ENCODE results near the gene SAFB.

Gene SAFB

DNA sequence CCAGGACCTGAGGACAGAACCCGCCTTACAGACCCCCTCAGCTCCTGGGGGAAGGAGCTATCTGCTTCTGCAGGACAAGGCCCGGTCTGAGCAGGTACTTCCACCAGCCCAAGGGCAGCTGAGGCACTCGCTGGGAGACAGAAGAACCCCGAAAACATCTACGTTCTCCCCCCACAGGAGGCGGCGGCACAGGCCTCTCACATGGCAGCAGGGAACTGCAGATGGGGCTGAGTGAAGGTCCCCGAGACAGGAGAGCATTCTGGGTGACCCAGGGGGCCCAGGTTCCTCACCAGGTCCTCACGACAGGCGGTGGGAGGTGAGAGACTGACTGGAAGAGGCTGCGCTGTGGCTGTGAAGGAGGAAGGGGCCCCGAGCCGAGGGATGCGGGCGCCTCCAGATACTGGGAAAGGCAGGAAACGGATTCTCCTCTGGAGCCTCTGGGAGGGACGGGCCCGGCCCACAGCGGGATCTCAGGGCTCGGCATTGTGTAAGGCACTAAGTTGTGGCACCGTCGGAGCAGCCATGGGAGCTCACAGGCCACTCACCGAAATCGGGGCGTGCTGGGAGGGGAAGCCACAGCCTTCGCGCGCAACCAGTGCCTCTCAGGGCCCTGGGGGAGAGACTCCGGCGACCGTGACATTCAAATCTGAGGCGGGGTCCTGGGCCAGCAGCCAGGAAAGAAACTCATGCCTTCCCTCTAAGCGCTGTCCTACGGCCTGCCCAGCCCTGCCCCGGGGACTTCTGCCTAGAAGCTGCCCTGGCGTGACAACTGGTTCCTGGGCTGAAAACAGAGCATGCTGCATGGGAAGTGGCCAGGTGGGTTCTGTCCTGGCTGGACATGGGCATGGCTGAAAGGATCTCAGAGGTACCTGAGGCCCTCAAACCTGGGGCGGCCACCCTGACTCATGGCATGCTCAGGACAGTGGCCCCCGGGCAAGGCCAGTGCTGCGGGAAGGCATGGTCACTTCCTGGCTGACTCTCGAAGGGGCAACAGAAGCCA, 81.2 kb downstream of the SAFB start:
- no peak for DNase-seq

DNA sequence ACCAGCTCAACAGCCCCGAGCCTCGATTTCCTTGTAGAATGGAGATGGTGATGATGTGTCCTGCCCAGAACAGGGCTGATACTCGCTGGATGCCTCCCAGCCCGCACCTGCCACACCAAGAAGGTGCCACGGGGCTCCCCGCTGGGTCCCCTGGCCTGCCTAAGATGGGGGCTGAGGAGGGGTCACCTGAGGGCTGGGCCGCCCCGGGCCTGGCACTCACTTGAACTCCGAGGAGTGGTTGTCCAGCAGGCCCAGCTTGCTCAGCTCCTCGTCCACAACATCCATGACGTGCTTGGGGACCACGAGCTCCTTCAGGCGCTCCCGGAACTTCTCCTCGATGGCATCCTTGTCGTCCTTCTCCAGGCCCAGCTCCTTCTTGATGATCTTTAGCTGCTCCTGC, 82.7 kb downstream of the SAFB start:
- DNase-seq, result no peak

DNA sequence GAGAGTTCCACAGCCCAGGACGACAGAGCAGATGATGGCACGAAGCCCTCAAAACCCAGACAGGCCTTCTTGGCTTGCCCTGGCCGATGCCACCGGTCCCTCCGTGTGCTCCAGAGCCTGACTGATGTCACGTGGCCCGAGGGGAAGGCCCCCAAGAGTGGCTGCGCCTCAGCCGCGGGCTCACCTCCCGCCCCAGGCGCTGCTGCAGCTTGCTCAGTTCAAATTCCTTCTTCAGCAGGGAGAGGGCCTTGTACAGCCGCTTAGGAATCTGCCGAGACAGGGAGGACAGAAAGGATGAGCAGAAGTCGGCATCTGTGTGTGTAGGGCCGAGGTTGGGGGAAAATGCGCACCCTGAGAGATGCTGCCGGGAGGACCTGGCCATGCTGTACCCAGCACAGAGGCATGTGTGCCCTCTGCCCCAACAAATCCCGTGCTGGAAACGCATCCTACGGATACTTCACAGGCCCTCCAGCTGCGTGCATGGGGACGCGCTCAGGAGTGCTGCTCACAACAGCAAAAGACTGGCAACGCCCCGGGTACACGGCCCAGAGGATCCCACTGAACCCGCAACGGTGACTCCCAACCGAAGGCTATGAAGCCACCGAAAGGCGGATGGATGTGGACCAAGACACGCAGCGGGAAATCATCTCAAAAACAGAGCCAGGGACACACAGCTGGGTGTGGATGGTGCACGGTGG, 84.1 kb downstream of the SAFB start:
- DNase-seq, result no peak

DNA sequence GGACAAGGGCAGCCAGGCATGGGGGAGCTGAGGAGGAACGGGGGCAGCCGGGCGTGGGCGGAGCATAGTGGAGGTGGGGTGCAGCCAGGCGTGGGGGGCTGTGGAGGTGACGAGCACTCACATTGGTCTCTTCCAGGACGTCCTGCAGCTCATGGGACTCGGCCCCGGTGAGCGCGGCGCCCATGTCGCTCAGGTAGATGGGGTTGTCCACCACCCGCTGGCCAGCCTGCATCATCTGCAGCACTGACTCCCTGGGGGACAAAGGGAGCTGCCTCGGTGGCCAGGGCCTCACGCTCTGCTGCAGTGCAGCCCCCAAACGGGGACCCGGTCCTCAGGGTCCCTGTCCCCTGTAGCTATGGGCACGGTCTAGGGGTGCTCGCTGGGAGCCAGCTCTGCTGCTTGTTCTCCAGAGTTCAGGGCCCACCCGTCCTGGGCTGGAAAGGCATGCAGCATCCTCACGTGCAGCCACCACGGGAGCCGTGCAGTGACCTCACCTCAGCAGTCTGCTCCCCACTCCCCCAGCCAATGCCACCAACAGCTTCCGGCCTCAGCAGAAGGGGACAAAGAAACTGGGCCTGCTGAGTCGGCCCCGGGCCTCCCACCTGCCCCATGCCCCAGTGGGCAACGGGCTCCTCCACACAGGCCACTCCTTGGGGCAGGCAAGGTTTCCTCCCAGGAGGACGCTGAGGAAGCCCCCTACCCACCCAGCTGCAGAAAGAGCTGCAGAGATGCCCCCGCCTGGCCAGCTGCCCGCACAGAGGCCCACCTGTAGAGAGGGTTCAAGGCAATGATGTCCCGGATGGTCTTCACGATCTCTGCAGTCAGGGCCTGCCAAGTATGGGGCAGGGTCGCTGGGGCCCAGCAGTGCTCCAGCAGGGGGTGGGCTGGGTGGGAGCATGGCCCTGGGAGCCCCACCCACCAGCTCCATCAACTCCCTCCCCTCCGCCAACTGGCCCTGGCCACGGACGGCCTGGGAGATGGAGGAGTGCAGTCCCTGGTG, 85.0 kb downstream of the SAFB start:
- no peak for DNase-seq

DNA sequence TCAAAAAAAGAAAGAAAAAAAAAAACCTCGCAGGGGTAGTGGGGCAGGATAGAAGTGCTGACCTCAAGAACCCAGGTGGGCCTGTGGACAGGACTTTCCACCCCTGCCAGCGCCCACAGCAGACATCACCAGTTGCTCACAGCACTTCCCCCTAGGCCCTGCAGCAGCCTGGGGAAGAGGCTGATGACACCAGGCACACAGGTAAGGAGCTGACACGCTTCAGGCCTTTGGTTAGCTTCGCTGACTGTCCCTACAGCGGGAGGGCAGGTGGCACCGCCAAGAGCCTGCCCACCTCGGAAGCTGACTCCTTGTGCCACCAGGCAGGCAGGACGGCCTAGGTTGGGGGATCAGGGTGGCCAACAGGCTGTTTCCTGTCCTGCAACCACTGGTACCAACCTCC, 88.1 kb downstream of the SAFB start:
- no peak for DNase-seq

DNA sequence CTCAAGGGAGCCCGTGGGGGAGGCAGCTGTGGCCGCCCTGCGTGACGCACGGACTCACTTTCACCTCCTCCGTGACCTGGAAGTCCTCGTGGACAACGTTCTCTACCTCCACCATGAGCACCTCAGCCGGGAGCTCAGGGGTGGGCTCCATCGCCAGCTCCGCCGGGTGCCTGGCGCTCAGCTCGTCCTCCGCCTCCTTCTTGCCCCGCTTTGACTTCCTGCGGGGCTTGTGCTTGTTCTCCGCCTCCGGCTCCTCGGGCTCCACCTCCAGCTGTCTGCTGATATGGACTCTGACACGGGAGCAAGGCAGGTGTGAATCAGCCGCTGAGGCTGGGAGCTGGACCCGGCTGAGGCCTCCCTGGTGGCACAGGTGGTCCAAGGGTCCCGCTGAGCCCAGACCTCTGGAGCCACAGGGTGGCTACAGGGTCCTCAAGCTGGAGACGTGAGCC, 88.9 kb downstream of the SAFB start:
- no peak for DNase-seq

- DNase-seq, result no peak
Observed at GRCh38 chr19:5713228-5713627, 90.3 kb downstream of the SAFB start.

DNA sequence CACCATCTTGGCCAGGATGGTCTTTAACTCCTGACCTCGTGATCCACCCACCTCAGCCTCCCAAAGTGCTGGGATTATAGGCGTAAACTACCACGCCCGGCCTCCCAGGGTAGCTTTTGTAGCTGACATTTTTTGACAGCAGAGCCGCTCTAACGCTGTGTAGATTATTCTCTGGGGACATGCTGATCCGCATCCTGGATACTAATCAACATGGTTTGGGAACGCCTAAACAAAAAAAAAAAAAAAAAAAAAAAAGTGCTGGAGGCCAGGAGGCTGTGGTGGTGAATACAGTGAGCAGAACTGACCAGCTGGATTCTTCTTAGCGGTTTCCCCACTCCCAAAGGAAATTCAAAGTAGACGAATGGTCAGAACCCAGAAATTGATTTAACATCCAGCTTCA, 91.9 kb downstream of the SAFB start:
- no peak for DNase-seq

DNA sequence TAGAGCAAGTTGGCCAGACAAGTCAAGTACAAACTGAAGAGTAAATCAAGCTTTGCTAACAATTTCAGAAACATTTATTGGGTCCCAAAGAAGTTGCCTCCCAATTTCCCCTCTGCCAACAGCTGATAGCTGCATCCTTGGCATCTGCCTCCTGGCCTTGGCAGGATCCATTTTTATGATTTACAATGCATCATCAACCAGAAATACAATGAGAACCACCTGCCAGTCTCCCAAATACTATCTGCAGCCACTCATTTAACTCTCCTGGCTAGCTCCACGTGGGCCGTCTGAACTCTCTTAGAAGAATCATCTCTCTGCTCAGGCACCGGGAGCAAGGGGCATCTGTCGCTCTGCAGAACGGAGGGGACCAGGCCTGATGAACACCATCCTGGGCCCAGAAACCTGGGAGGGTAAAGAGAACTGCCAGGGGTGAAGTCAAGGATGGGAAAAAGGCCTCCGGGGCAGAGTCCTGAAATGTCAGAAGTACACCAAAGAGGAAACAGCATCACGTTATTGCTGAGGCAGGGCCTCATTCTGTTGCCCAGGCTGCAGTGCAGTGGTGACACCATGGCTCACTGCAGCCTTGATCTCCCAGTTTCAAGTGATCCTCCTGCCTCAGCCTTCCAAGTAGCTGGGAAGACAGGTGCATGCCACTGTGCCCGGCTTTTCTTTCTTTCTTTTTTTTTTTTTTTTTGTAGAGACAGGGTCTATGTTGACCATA, 94.5 kb downstream of the SAFB start:
- DNase-seq, result no peak

Data from GOT3 (cell line).